Measurements from ENCODE around the gene GJC2.
"Not testable (repeated sequence)": the region's sequence is repeated elsewhere in the genome, so short reads cannot be mapped to it uniquely, and the experiment has no call there.

The GJC2 gene

GRCh38 chr1:228178737-228179684 is 29.3 kb downstream of the GJC2 start:
- FAIRE-seq (no peak), DNase-seq (ENCODE audit: insufficient read length) (no peak)
- no peak for TF ChIP-seq POLR2A (IDR thresholded peaks at IDR 0.05; ENCODE audit: low read depth, low read length)
- no peak for TF ChIP-seq POLR2AphosphoS5 (IDR thresholded peaks at IDR 0.05; ENCODE audit: low read depth, low read length)
- no peak for TF ChIP-seq TAF1 (IDR thresholded peaks at IDR 0.05; ENCODE audit: borderline replicate concordance, low read depth, low read length)

GRCh38 chr1:228180271-228180958 is 30.7 kb downstream of the GJC2 start:
- DNase-seq (ENCODE audit: insufficient read length), result no peak
- FAIRE-seq, result no peak
- no peak for TF ChIP-seq TAF1 (IDR thresholded peaks at IDR 0.05; ENCODE audit: borderline replicate concordance, low read depth, low read length)
- TF ChIP-seq POLR2AphosphoS5 (IDR thresholded peaks at IDR 0.05; ENCODE audit: low read depth, low read length), result no peak
- no peak for TF ChIP-seq POLR2A (IDR thresholded peaks at IDR 0.05; ENCODE audit: low read depth, low read length)

- TF ChIP-seq POLR2A (IDR thresholded peaks at IDR 0.05; ENCODE audit: low read depth, low read length) (no peak), TAF1 (IDR thresholded peaks at IDR 0.05; ENCODE audit: borderline replicate concordance, low read depth, low read length) (no peak), POLR2AphosphoS5 (IDR thresholded peaks at IDR 0.05; ENCODE audit: low read depth, low read length) (no peak)
- DNase-seq (ENCODE audit: insufficient read length), result no peak
These were observed 31.4 kb downstream of the GJC2 start for GRCh38 chr1:228180959-228181644.

GRCh38 chr1:228181645-228182034 is 31.9 kb downstream of the GJC2 start:
- FAIRE-seq (no peak), DNase-seq (ENCODE audit: insufficient read length) (no peak)
- TF ChIP-seq POLR2AphosphoS5 (IDR thresholded peaks at IDR 0.05; ENCODE audit: low read depth, low read length), result no peak
- no peak for TF ChIP-seq POLR2A (IDR thresholded peaks at IDR 0.05; ENCODE audit: low read depth, low read length)
- no peak for TF ChIP-seq TAF1 (IDR thresholded peaks at IDR 0.05; ENCODE audit: borderline replicate concordance, low read depth, low read length)

More at GRCh38 chr1:228180959-228181644, 31.4 kb downstream of the GJC2 start:
- no peak for FAIRE-seq

GRCh38 chr1:228182296-228183030 is 32.7 kb downstream of the GJC2 start:
- DNase-seq (ENCODE audit: insufficient read length) (no peak), FAIRE-seq (no peak)
- TF ChIP-seq POLR2A (IDR thresholded peaks at IDR 0.05; ENCODE audit: low read depth, low read length), result no peak
- TF ChIP-seq POLR2AphosphoS5 (IDR thresholded peaks at IDR 0.05; ENCODE audit: low read depth, low read length), result no peak
- no peak for TF ChIP-seq TAF1 (IDR thresholded peaks at IDR 0.05; ENCODE audit: borderline replicate concordance, low read depth, low read length)

- no peak for FAIRE-seq
- no peak for TF ChIP-seq POLR2A (IDR thresholded peaks at IDR 0.05; ENCODE audit: low read depth, low read length)
- TF ChIP-seq TAF1 (IDR thresholded peaks at IDR 0.05; ENCODE audit: borderline replicate concordance, low read depth, low read length), result no peak
- no peak for TF ChIP-seq POLR2AphosphoS5 (IDR thresholded peaks at IDR 0.05; ENCODE audit: low read depth, low read length)
- no peak for DNase-seq (ENCODE audit: insufficient read length)
These were observed 34.4 kb downstream of the GJC2 start for GRCh38 chr1:228184152-228184551.

GRCh38 chr1:228185641-228185965 is 35.9 kb downstream of the GJC2 start:
- TF ChIP-seq TAF1 (IDR thresholded peaks at IDR 0.05; ENCODE audit: borderline replicate concordance, low read depth, low read length) (no peak), POLR2A (IDR thresholded peaks at IDR 0.05; ENCODE audit: low read depth, low read length) (no peak), POLR2AphosphoS5 (IDR thresholded peaks at IDR 0.05; ENCODE audit: low read depth, low read length) (no peak)
- FAIRE-seq (no peak), DNase-seq (ENCODE audit: insufficient read length) (no peak)

GRCh38 chr1:228188249-228188648 is 38.5 kb downstream of the GJC2 start:
- not testable (repeated sequence) for DNase-seq (ENCODE audit: insufficient read length); FAIRE-seq

- no peak for TF ChIP-seq TAF1 (IDR thresholded peaks at IDR 0.05; ENCODE audit: borderline replicate concordance, low read depth, low read length)
- no peak for TF ChIP-seq POLR2A (IDR thresholded peaks at IDR 0.05; ENCODE audit: low read depth, low read length)
- FAIRE-seq (no peak), DNase-seq (ENCODE audit: insufficient read length) (no peak)
These were observed 40.5 kb downstream of the GJC2 start for GRCh38 chr1:228190182-228190581.

- TF ChIP-seq TAF1 (IDR thresholded peaks at IDR 0.05; ENCODE audit: borderline replicate concordance, low read depth, low read length) (no peak), POLR2AphosphoS5 (IDR thresholded peaks at IDR 0.05; ENCODE audit: low read depth, low read length) (no peak), POLR2A (IDR thresholded peaks at IDR 0.05; ENCODE audit: low read depth, low read length) (no peak)
- no peak for FAIRE-seq
- no peak for DNase-seq (ENCODE audit: insufficient read length)
These were observed 41.0 kb downstream of the GJC2 start for GRCh38 chr1:228190778-228191177.

- TF ChIP-seq POLR2A (IDR thresholded peaks at IDR 0.05; ENCODE audit: low read depth, low read length), result no peak
- no peak for TF ChIP-seq POLR2AphosphoS5 (IDR thresholded peaks at IDR 0.05; ENCODE audit: low read depth, low read length)
- FAIRE-seq, result no peak
- no peak for DNase-seq (ENCODE audit: insufficient read length)
These were observed 44.7 kb downstream of the GJC2 start for GRCh38 chr1:228194436-228194835.
